K562 (cell line): ENCODE data around the gene COX6A2.

Source experiments
- KAT7 ChIP-seq: sonication (generic); formaldehyde crosslinking; IDR thresholded peaks from 2 replicates; pipeline ENCODE4 v1.8.0; 2022; ENCODE audit warnings: missing genetic modification reagents, mild to moderate bottlenecking, borderline replicate concordance
- TF ChIP-seq, protein P1 (sequence below): sonication (generic); formaldehyde crosslinking; IDR thresholded peaks from 2 replicates; pipeline ENCODE4 v1.9.0; 2022; ENCODE audit warnings: mild to moderate bottlenecking, missing genetic modification reagents

DNA sequence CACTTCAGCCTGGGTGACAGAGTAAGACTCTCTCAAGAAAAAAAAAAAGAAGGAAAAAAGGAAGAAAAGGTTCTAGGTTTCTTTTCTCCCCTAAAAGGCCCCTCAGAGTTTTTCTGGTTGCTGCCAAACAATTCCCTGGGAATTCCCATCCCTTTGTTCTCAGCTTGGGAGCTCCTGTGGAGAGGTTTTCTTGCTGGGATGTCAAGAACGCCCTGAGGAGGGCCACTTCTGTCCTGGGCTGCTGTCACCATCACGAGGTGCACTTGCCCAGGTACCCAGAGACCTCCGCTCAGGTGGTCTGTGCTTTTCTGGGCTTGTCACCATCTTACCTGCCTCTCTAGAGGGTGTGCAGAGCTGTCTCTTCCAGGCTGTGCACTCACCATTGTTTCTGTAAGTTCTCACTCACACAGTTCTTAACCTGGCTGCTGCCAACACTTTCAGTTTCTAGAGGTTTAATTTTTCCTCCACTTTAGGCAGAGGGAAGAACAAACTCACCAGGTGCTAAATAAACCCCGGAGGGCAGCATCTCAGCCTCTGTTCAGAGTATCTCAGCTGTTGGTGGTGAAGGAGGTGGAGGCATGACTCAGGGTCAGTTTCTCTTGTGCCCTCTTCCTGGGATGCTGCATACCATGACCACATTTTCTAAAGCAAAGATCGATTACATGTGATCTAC is 2.4 kb upstream of the COX6A2 start:
- TF ChIP-seq KAT7, result no peak
- TF ChIP-seq, protein P1, sequence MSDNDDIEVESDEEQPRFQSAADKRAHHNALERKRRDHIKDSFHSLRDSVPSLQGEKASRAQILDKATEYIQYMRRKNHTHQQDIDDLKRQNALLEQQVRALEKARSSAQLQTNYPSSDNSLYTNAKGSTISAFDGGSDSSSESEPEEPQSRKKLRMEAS (CRISPR knock-in tag), result no peak
